ENCODE measurements around the gene MEX3B.

Gene MEX3B

GRCh38 chr15:82045892-82046665 is at the start of gene MEX3B:
Gene MEX3B (minus strand): TSS chr15:82046018. CDS start chr15:82045705, 313 bp downstream.
- peak; percentile 95 for DNase-seq

GRCh38 chr15:82093774-82094211 is 48.0 kb upstream of the MEX3B start:
- DNase-seq, result peak; percentile 86

GRCh38 chr15:82093325-82093724 is 47.5 kb upstream of the MEX3B start:
- no peak for DNase-seq

- DNase-seq, result no peak
Measured at GRCh38 chr15:82091636-82092140, 45.9 kb upstream of the MEX3B start.

GRCh38 chr15:82086243-82086995 is 40.6 kb upstream of the MEX3B start:
- no peak for DNase-seq

GRCh38 chr15:82081914-82082762 is 36.3 kb upstream of the MEX3B start:
- DNase-seq, result peak; percentile 84

- DNase-seq, result no peak
Measured at GRCh38 chr15:82080774-82081173, 35.0 kb upstream of the MEX3B start.

- DNase-seq, result no peak
Measured at GRCh38 chr15:82079736-82080135, 33.9 kb upstream of the MEX3B start.

GRCh38 chr15:82074610-82075009 is 28.8 kb upstream of the MEX3B start:
- no peak for DNase-seq

GRCh38 chr15:82072926-82073537 is 27.2 kb upstream of the MEX3B start:
- no peak for DNase-seq

GRCh38 chr15:82066455-82066854 is 20.6 kb upstream of the MEX3B start:
- DNase-seq, result no peak

- DNase-seq, result no peak
Measured at GRCh38 chr15:82064824-82065223, 19.0 kb upstream of the MEX3B start.

- no peak for DNase-seq
Measured at GRCh38 chr15:82062479-82063454, 16.9 kb upstream of the MEX3B start.

- DNase-seq, result no peak
Measured at GRCh38 chr15:82060817-82061216, 15.0 kb upstream of the MEX3B start.

GRCh38 chr15:82058517-82059204 is 12.8 kb upstream of the MEX3B start:
- DNase-seq, result no peak

GRCh38 chr15:82058026-82058425 is 12.2 kb upstream of the MEX3B start:
- no peak for DNase-seq

GRCh38 chr15:82056958-82057823 is 11.4 kb upstream of the MEX3B start:
- no peak for DNase-seq

GRCh38 chr15:82052751-82053150 is 6.9 kb upstream of the MEX3B start:
- DNase-seq, result no peak

- DNase-seq, result no peak
Measured at GRCh38 chr15:82051664-82052063, 5.8 kb upstream of the MEX3B start.

GRCh38 chr15:82048811-82049210 is 3.0 kb upstream of the MEX3B start:
- no peak for DNase-seq
